GM21576 (cell line): ENCODE results near the gene CCDC134.

Experiments
- ATAC-seq: cut with Tn5 transposase; IDR thresholded peaks from one replicate; pipeline ENCODE4 v1.9.1; 2021; ENCODE audit warnings: mild to moderate bottlenecking, moderate library complexity; ENCODE audit not compliant: unreplicated experiment

The CCDC134 gene

GRCh38 chr22:41800348-41801146, at the start of gene CCDC134:
Gene CCDC134, plus strand, starts transcription at chr22:41800679. Its CDS starts 8,212 bp downstream, at chr22:41808891.
- peak; percentile 83 for ATAC-seq

- ATAC-seq, result no peak
Measured at GRCh38 chr22:41752011-41752970, 48.2 kb upstream of the CCDC134 start.

- no peak for ATAC-seq
Measured at GRCh38 chr22:41753984-41754383, 46.5 kb upstream of the CCDC134 start.

- ATAC-seq, result no peak
Measured at GRCh38 chr22:41757502-41757901, 43.0 kb upstream of the CCDC134 start.

- no peak for ATAC-seq
Measured at GRCh38 chr22:41758231-41758630, 42.2 kb upstream of the CCDC134 start.

- ATAC-seq, result no peak
Measured at GRCh38 chr22:41762980-41763779, 37.3 kb upstream of the CCDC134 start.

- ATAC-seq, result no peak
Measured at GRCh38 chr22:41766476-41766875, 34.0 kb upstream of the CCDC134 start.

- no peak for ATAC-seq
Measured at GRCh38 chr22:41768430-41768829, 32.0 kb upstream of the CCDC134 start.

GRCh38 chr22:41770715-41771468, 29.6 kb upstream of the CCDC134 start:
- no peak for ATAC-seq

- ATAC-seq, result no peak
Measured at GRCh38 chr22:41772198-41772597, 28.3 kb upstream of the CCDC134 start.

- no peak for ATAC-seq
Measured at GRCh38 chr22:41772645-41773044, 27.8 kb upstream of the CCDC134 start.

GRCh38 chr22:41775338-41775737, 25.1 kb upstream of the CCDC134 start:
- no peak for ATAC-seq

- ATAC-seq, result no peak
Measured at GRCh38 chr22:41775976-41776375, 24.5 kb upstream of the CCDC134 start.

- no peak for ATAC-seq
Measured at GRCh38 chr22:41776381-41776780, 24.1 kb upstream of the CCDC134 start.

GRCh38 chr22:41777749-41778425, 22.6 kb upstream of the CCDC134 start:
- ATAC-seq, result no peak

- ATAC-seq, result no peak
Measured at GRCh38 chr22:41779929-41780505, 20.5 kb upstream of the CCDC134 start.

GRCh38 chr22:41780746-41781505, 19.6 kb upstream of the CCDC134 start:
- ATAC-seq, result peak; percentile 82

- peak; percentile 20 for ATAC-seq
Measured at GRCh38 chr22:41781507-41781906, 19.0 kb upstream of the CCDC134 start.

- no peak for ATAC-seq
Measured at GRCh38 chr22:41782316-41782715, 18.2 kb upstream of the CCDC134 start.
